Colonic mucosa (tissue), 4 donors: ENCODE results near the gene TCF7L2. TPM values are rescaled to one million over a fixed set of nuclear protein-coding genes. Genes with fewer than 3 reads are reported as not detected.
A peak's percentile ranks its signal among the peaks of the same experiment; 100 is the strongest.

Experiments
- DNase-seq: peaks from one replicate; pipeline ENCODE4 v3.0.0-alpha.2; 2020
- H3K27ac ChIP-seq: fragments of 200-600 bp; one replicate; pipeline ENCODE4 v1.8.0; 2021
- H3K27me3 ChIP-seq: fragments of 200-600 bp; one replicate; pipeline ENCODE4 v1.8.0; 2021
- H3K36me3 ChIP-seq: fragments of 200-600 bp; one replicate; pipeline ENCODE4 v1.8.0; 2021
- H3K4me1 ChIP-seq: fragments of 200-600 bp; one replicate; pipeline ENCODE4 v1.8.0; 2021; ENCODE audit warnings: mild to moderate bottlenecking
- H3K4me3 ChIP-seq: fragments of 200-600 bp; one replicate; pipeline ENCODE4 v1.8.0; 2021
- H3K9ac ChIP-seq, 2 donors: one replicate each; pipeline ENCODE4 v1.7.0; 2013; ENCODE audit warnings: control low read depth in 2 of 2, low read depth in 2 of 2, low read length in 2 of 2
- H3K9me3 ChIP-seq: fragments of 200-600 bp; one replicate; pipeline ENCODE4 v1.8.0; 2021
- intact Hi-C: fragments of 100-400 bp; cut with DNase I; formaldehyde crosslinking; loops from one replicate; pipeline ENCODE4 v1.14.1; 2022
- total RNA-seq, 2 donors: library from RNA; stranded (reverse); fragmentation: NEBNext Ultra II Directional in 1 of 2; extraction: Animal tissue kit (Norgen Biotek cat#: 25700) in 1 of 2; gene quantifications; one replicate each; pipeline ENCODE4 v1.2.1, GENCODE V29; 2021
- TF ChIP-seq, protein P1 (sequence below): fragments of 200-600 bp; IDR thresholded peaks from one replicate; pipeline ENCODE4 v1.8.0; 2022; ENCODE audit warnings: antibody characterized with exemption, mild to moderate bottlenecking
- donor health status: healthy.
- donor health status: DM: no; HTN: no; CAD: no.
- donor health status: DM: no; HTN: no; CAD: no.

TCF7L2 gene
- total RNA-seq, 2 donors from 2014 or later = 65.1 to 98.9 TPM

DNA sequence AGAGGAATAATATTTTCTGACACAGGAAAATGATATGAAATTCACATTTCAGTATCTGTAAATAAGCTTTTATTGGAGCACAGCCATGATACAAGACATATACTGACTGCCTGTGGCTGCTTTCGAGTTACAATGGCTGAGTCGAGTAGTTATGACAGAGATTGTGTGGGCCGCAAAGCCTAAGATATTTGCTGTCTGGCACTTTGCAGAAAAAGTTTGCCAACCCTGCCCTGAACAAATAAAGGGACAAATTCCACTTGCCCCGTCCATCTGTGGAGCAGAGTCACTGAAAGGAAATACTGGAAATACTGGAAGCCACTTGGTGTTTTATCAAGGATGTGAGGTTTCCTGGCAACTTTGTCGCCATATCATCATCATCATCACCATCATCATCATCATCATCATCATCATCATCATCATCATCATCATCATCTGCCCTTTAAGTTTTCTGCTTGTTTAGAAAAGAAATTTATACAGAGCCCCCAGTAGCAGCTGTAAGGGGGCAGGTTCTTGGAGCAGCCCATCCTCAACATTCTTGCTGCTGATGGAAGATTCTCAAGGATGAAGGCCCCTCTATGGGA, 85.8 kb downstream of the TCF7L2 start:
- peaks cover 12% of the 10 kb centered on the region for H3K4me1 ChIP-seq
- H3K9me3 ChIP-seq = no peaks in the 10 kb centered on the region
- no peak overlapping the region for H3K9ac ChIP-seq
- intact Hi-C loops = no loop called here
- peak overlapping the region; percentile 2 for H3K27ac ChIP-seq
- DNase-seq = peak; percentile 59
- H3K27me3 ChIP-seq = no peaks in the 10 kb centered on the region
- TF ChIP-seq, protein P1, sequence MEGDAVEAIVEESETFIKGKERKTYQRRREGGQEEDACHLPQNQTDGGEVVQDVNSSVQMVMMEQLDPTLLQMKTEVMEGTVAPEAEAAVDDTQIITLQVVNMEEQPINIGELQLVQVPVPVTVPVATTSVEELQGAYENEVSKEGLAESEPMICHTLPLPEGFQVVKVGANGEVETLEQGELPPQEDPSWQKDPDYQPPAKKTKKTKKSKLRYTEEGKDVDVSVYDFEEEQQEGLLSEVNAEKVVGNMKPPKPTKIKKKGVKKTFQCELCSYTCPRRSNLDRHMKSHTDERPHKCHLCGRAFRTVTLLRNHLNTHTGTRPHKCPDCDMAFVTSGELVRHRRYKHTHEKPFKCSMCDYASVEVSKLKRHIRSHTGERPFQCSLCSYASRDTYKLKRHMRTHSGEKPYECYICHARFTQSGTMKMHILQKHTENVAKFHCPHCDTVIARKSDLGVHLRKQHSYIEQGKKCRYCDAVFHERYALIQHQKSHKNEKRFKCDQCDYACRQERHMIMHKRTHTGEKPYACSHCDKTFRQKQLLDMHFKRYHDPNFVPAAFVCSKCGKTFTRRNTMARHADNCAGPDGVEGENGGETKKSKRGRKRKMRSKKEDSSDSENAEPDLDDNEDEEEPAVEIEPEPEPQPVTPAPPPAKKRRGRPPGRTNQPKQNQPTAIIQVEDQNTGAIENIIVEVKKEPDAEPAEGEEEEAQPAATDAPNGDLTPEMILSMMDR = no peak
- no peaks in the 10 kb centered on the region for H3K36me3 ChIP-seq
- no peak overlapping the region for H3K4me3 ChIP-seq

DNA sequence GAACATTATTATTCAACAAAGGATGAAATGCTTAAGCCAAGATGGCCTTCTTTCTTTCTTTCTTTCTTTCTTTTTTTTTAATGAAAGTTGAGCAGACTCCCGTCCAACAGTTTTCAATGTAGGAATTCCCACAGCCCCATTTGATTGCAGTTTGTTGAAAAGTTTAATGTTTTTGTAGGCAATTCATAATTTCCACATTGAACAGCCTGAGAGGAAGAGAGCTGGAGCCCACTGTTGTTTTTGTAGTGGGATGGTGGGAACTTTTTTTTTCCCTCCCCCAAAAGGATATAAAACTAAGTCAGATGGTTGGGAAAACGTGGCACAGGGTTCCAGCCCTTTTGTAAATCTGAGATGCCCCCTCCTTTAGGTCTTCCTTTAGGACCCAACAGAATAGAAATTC, 86.6 kb downstream of the TCF7L2 start:
- no peak overlapping the region for H3K27ac ChIP-seq
- no peaks in the 10 kb centered on the region for H3K27me3 ChIP-seq
- intact Hi-C loops = no loop called here
- peaks cover 12% of the 10 kb centered on the region for H3K4me1 ChIP-seq
- H3K36me3 ChIP-seq = no peaks in the 10 kb centered on the region
- no peaks in the 10 kb centered on the region for H3K9me3 ChIP-seq
- no peak overlapping the region for H3K9ac ChIP-seq
- no peak overlapping the region for H3K4me3 ChIP-seq
- TF ChIP-seq, protein P1 = no peak
- DNase-seq = no peak

DNA sequence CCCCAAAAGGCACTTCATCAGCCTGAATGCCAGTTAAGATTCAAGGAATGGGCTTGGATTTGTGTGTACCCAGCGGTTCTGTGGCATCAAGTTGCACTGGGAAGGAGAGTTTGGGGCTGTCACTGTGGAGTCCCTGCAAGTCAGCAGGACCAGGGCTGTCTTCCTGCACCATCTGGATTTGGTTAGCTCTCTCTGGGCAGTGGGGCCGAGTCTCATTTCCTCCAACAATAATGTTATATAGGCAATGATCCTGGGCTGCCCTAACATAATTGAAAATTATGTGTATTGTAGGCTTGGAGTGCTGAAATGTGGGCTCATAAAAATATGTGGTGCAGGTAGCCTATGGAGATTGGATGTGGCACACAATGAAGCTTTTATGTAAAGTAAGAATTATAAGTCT, 87.2 kb downstream of the TCF7L2 start:
- TF ChIP-seq, protein P1 = no peak
- Histone ChIP-seq H3K4me3 (no peak overlapping the region), H3K9me3 (no peaks in the 10 kb centered on the region), H3K36me3 (no peaks in the 10 kb centered on the region), H3K9ac (no peak overlapping the region), H3K4me1 (peaks cover 12% of the 10 kb centered on the region), H3K27ac (no peak overlapping the region), H3K27me3 (no peaks in the 10 kb centered on the region)
- DNase-seq = no peak
- intact Hi-C loops = no loop called here

DNA sequence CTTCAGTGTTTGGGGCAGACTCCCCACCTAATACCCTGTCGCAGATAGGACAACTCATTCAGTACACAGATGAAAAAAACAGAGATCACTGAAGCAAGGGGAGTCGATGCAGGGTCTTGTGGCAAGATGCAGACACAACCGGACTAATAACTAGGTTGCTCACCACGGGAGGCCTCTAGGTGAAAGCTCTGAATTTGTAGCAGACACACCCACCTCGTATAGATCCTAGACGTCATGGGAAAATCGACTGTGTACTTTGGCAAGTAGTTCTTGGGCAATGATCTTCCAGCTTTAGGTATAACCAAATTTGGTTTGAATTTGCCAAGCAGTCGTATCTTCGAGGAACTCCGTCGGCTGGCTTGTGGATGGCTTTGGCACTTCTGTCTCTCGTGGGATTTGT, 88.1 kb downstream of the TCF7L2 start:
- Histone ChIP-seq H3K36me3 (no peaks in the 10 kb centered on the region), H3K27me3 (no peaks in the 10 kb centered on the region), H3K27ac (no peak overlapping the region), H3K4me3 (no peak overlapping the region), H3K9ac (no peak overlapping the region), H3K9me3 (no peaks in the 10 kb centered on the region), H3K4me1 (peaks cover 12% of the 10 kb centered on the region)
- DNase-seq = peak; percentile 72
- TF ChIP-seq, protein P1 = no peak
- intact Hi-C loops = no loop called here

DNA sequence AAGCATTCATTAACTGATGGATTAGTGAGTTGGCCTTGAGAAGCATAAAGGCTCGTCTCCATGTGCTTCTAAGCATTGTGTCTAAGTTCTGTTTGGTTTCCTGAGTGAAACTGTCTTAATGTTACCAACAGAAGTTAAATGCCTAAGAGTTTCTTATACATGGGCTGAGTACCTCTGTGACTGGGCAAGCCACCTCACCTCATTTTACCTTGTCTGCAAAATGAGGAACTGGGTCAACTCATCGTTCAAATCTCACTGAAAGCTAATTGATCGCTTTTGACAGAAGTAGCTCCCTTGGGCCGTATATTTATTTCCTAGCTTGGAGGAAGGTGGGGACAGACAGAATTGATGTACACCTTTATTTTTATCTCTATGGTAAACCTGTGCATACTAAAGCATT, 88.9 kb downstream of the TCF7L2 start:
- TF ChIP-seq, protein P1 = no peak

More for the DNA sequence above, 88.9 kb downstream of the TCF7L2 start:
- no peak for DNase-seq
- no peaks in the 10 kb centered on the region for H3K27me3 ChIP-seq
- no peak overlapping the region for H3K27ac ChIP-seq
- no peaks in the 10 kb centered on the region for H3K36me3 ChIP-seq
- H3K4me1 ChIP-seq = peaks cover 12% of the 10 kb centered on the region
- no peaks in the 10 kb centered on the region for H3K9me3 ChIP-seq
- intact Hi-C loops = no loop called here
- H3K9ac ChIP-seq = no peak overlapping the region
- H3K4me3 ChIP-seq = no peak overlapping the region
